Uterus (tissue), 2 donors: ENCODE data around the gene PDE4D.

Experiments used
- CTCF ChIP-seq, 4 experiments: fragments of 200-600 bp in 2 of 4; fragments of 450-650 bp in 2 of 4; sonication (generic) in 2 of 4; IDR thresholded peaks; one replicate each; pipeline ENCODE4 v1.5.1; 2016 to 2019; ENCODE audit warnings: antibody characterized with exemption in 4 of 4, mild to moderate bottlenecking in 2 of 4, moderate library complexity in 1 of 4
- POLR2A ChIP-seq, 2 donors: fragments of 450-650 bp; IDR thresholded peaks; one replicate each; pipeline ENCODE4 v1.6.1; 2016; ENCODE audit warnings: antibody characterized with exemption in 2 of 2, mild to moderate bottlenecking in 1 of 2, moderate library complexity in 1 of 2

GRCh38 chr5:59698207-59699178 lies 195.0 kb downstream of the PDE4D start:
- TF ChIP-seq CTCF (IDR thresholded peaks at IDR 0.05) (no peak), POLR2A (IDR thresholded peaks at IDR 0.05) (no peak)
